ENCODE results near the gene AMER2. TPM values are rescaled to one million over a fixed set of nuclear protein-coding genes. Genes with fewer than 3 reads are reported as not detected.

AMER2 gene

GRCh38 chr13:25118378-25118905 is 53.6 kb downstream of the AMER2 start:
- no peak overlapping the region for H3K4me3 ChIP-seq (ENCODE audit: low read length)

GRCh38 chr13:25117312-25117711 is 54.8 kb downstream of the AMER2 start:
- no peak overlapping the region for H3K9ac ChIP-seq (ENCODE audit: low read depth, low read length)
- H3K36me3 ChIP-seq (ENCODE audit: insufficient read depth, low read length), result no peaks in the 10 kb centered on the region
- H3K27me3 ChIP-seq (ENCODE audit: control insufficient read depth, insufficient read depth, low read length), result peaks cover 60% of the 10 kb centered on the region
- no peak overlapping the region for H3K4me3 ChIP-seq (ENCODE audit: low read length)
- H3K4me2 ChIP-seq (ENCODE audit: low read length), result no peak overlapping the region
- H3K9me3 ChIP-seq (replicated peaks; ENCODE audit: low read length), result no peaks in the 10 kb centered on the region
- no peaks in the 10 kb centered on the region for H3K4me1 ChIP-seq (ENCODE audit: control insufficient read depth, insufficient read depth, low read length)

More at GRCh38 chr13:25118378-25118905, 53.6 kb downstream of the AMER2 start:
- Histone ChIP-seq H3K36me3 (ENCODE audit: insufficient read depth, low read length) (no peaks in the 10 kb centered on the region), H3K9me3 (replicated peaks; ENCODE audit: low read length) (no peaks in the 10 kb centered on the region), H3K9ac (ENCODE audit: low read depth, low read length) (no peak overlapping the region), H3K4me2 (ENCODE audit: low read length) (no peak overlapping the region), H3K27me3 (ENCODE audit: control insufficient read depth, insufficient read depth, low read length) (peaks cover 53% of the 10 kb centered on the region), H3K4me1 (ENCODE audit: control insufficient read depth, insufficient read depth, low read length) (no peaks in the 10 kb centered on the region)

GRCh38 chr13:25116044-25116443 is 56.0 kb downstream of the AMER2 start:
- no peaks in the 10 kb centered on the region for H3K4me1 ChIP-seq (ENCODE audit: control insufficient read depth, insufficient read depth, low read length)
- no peaks in the 10 kb centered on the region for H3K36me3 ChIP-seq (ENCODE audit: insufficient read depth, low read length)
- no peak overlapping the region for H3K9ac ChIP-seq (ENCODE audit: low read depth, low read length)
- H3K4me3 ChIP-seq (ENCODE audit: low read length), result no peak overlapping the region
- no peaks in the 10 kb centered on the region for H3K9me3 ChIP-seq (replicated peaks; ENCODE audit: low read length)
- peaks cover 53% of the 10 kb centered on the region for H3K27me3 ChIP-seq (ENCODE audit: control insufficient read depth, insufficient read depth, low read length)
- no peak overlapping the region for H3K4me2 ChIP-seq (ENCODE audit: low read length)

GRCh38 chr13:25114220-25114619 is 57.9 kb downstream of the AMER2 start:
- H3K9me3 ChIP-seq (replicated peaks; ENCODE audit: low read length), result no peaks in the 10 kb centered on the region

GRCh38 chr13:25112695-25113255 is 59.3 kb downstream of the AMER2 start:
- no peak overlapping the region for H3K9ac ChIP-seq (ENCODE audit: low read depth, low read length)
- H3K4me3 ChIP-seq (ENCODE audit: low read length), result no peak overlapping the region
- no peak overlapping the region for H3K4me2 ChIP-seq (ENCODE audit: low read length)
- H3K27me3 ChIP-seq (ENCODE audit: control insufficient read depth, insufficient read depth, low read length), result peaks cover 37% of the 10 kb centered on the region
- H3K9me3 ChIP-seq (replicated peaks; ENCODE audit: low read length), result no peaks in the 10 kb centered on the region
- no peaks in the 10 kb centered on the region for H3K4me1 ChIP-seq (ENCODE audit: control insufficient read depth, insufficient read depth, low read length)
- H3K36me3 ChIP-seq (ENCODE audit: insufficient read depth, low read length), result no peaks in the 10 kb centered on the region

More at GRCh38 chr13:25114220-25114619, 57.9 kb downstream of the AMER2 start:
- Histone ChIP-seq H3K36me3 (ENCODE audit: insufficient read depth, low read length) (no peaks in the 10 kb centered on the region), H3K9ac (ENCODE audit: low read depth, low read length) (no peak overlapping the region), H3K4me2 (ENCODE audit: low read length) (no peak overlapping the region), H3K4me1 (ENCODE audit: control insufficient read depth, insufficient read depth, low read length) (no peaks in the 10 kb centered on the region), H3K27me3 (ENCODE audit: control insufficient read depth, insufficient read depth, low read length) (peaks cover 47% of the 10 kb centered on the region), H3K4me3 (ENCODE audit: low read length) (no peak overlapping the region)

Small RNA genes lying within 50 kb of the gene (small RNA-seq; reads per million reads assigned to genes)
- gene AL359757.1 (not detected), gene AL359757.2 (not detected)

Data from skeletal muscle satellite cell (primary cell).